ENCODE results near the gene MLLT1. TPM values are rescaled to one million over a fixed set of nuclear protein-coding genes. Genes with fewer than 3 reads are reported as not detected.

Gene MLLT1
- total and polyA plus RNA-seq, 2 of the 8 experiments (the other 6 are each of a cell fraction or from before 2014, with no cell fraction given) = 18.8 to 45.1 TPM

GRCh38 chr19:6287269-6287885 is 7.6 kb upstream of the MLLT1 start:
- Histone ChIP-seq H2BK15ac (ENCODE audit: low read length) (no peak overlapping the region), H3K23me2 (ENCODE audit: low read depth, low read length) (no peaks in the 10 kb centered on the region), H4K5ac (ENCODE audit: insufficient read length, low read depth, low read length) (no peak overlapping the region), H3K9me3 (ENCODE audit: insufficient read depth in 2 of 2, low read depth in 1 of 2, low read length in 1 of 2) (peaks cover 48 to 73% of the 10 kb centered on the region in 2 experiments), H4K91ac (replicated peaks; ENCODE audit: insufficient read length, low read length) (no peak overlapping the region), H3K27ac (ENCODE audit: low read depth, low read length) (no peak overlapping the region), H3K18ac (ENCODE audit: extremely low read depth, low read length) (no peak overlapping the region), H2BK12ac (ENCODE audit: low read depth, low read length) (no peak overlapping the region), H3K4me2 (ENCODE audit: insufficient read depth in 1 of 2, low read depth in 2 of 2, low read length in 2 of 2) (no peak overlapping the region), H2BK120ac (replicated peaks; ENCODE audit: low read depth, low read length) (no peak overlapping the region), H3K79me1 (ENCODE audit: low read depth, low read length) (no peaks in the 10 kb centered on the region), H3K4me1 (replicated peaks in 1 of 4; ENCODE audit: control insufficient read depth in 3 of 4, insufficient read depth in 4 of 4, low read length in 3 of 4) (no peaks in the 10 kb centered on the region), H3K36me3 (ENCODE audit: control insufficient read depth in 2 of 4, insufficient read depth in 4 of 4, low read length in 3 of 4) (no peaks in the 10 kb centered on the region), H3K56ac (replicated peaks; ENCODE audit: insufficient read length, low read depth, low read length) (no peak overlapping the region), H3K4ac (replicated peaks; ENCODE audit: insufficient read length, low read depth, low read length) (no peak overlapping the region), H4K20me1 (replicated peaks in 1 of 2; ENCODE audit: control insufficient read depth in 1 of 2, insufficient read depth in 2 of 2, low read length in 2 of 2) (no peaks in the 10 kb centered on the region), H3K27me3 (replicated peaks in 1 of 4; ENCODE audit: control insufficient read depth in 3 of 4, extremely low read depth in 1 of 4, insufficient read depth in 3 of 4, low read length in 3 of 4) (no peaks in the 10 kb centered on the region; a peak in 1 of 7 replicates), H3K14ac (ENCODE audit: insufficient read length) (no peak overlapping the region), H3K23ac (ENCODE audit: insufficient read length) (no peak overlapping the region), H3K9ac (replicated peaks in 1 of 4; ENCODE audit: extremely low read depth in 1 of 4, low read depth in 3 of 4, low read length in 3 of 4) (no peak overlapping the region), H3K4me3 (ENCODE audit: extremely low read depth in 1 of 4, insufficient read depth in 2 of 4, low read depth in 3 of 4, low read length in 4 of 4) (no peak overlapping the region), H3K79me2 (ENCODE audit: control insufficient read depth in 1 of 2, insufficient read depth in 2 of 2, low read length in 2 of 2) (no peaks in the 10 kb centered on the region), H2AFZ (ENCODE audit: low read length) (no peak overlapping the region), H2BK20ac (ENCODE audit: low read length) (no peak overlapping the region), H2AK5ac (ENCODE audit: low read depth, low read length) (no peak overlapping the region), H2BK5ac (ENCODE audit: low read depth, low read length) (no peak overlapping the region), H4K8ac (ENCODE audit: extremely low read depth, insufficient read depth, low read length) (no peak overlapping the region)
- WGBS, 2 experiments (ENCODE audit: extremely low coverage in 1 of 2, insufficient coverage in 1 of 2, insufficient read length in 1 of 2, insufficient replicate concordance in 2 of 2, low coverage in 1 of 2, low lambda C conversion rate in 2 of 2, missing lambda C conversion rate in 1 of 2) = 86% methylated on average over 6 of the region's 6 CpGs; no CpG with 5 or more reads in 1 of the 2 experiments
- ChIA-PET CTCF (ENCODE audit: partially characterized antibody) (interaction anchor here (1.0 kb wide), 1 partner anchor 26 kb away, joined by 4 read pairs; no protein-coding TSS in a partner anchor), POLR2A (ENCODE audit: partially characterized antibody) (no interaction called here)
- TF ChIP-seq EP300 (IDR thresholded peaks at IDR 0.05; ENCODE audit: borderline replicate concordance in 1 of 2, low read depth in 2 of 2, low read length in 2 of 2) = no peak
- no peak for TF ChIP-seq SIRT6 (IDR thresholded peaks at IDR 0.05; ENCODE audit: low read length)
- FAIRE-seq (no peak), DNase-seq (ENCODE audit: low read depth in 1 of 2, low spot score in 2 of 2) (no peak)
